Activated naive CD4-positive, alpha-beta T cell treated with anti-CD3 and anti-CD28 coated beads, Interleukin-2, amount 50 U/mL, for 72 hours (primary cell): ENCODE data around the gene RAMP1. TPM values are rescaled to one million over a fixed set of nuclear protein-coding genes. Genes with fewer than 3 reads are reported as not detected.

Source experiments
- ATAC-seq, 2 donors: fragments of 150-1000 bp; cut with Tn5 transposase; 2 replicates each; pipeline ENCODE4 v1.10.0; 2021; ENCODE audit warnings: mild to moderate bottlenecking in 2 of 2, moderate library complexity in 2 of 2
- DNase-seq, 2 donors: peaks; one replicate each; pipeline ENCODE4 v3.0.0; 2021 to 2022; ENCODE audit warnings: low spot score in 2 of 2
- H3K27ac Mint-ChIP-seq, 2 donors: one replicate each; pipeline ENCODE4 v1.8.0; 2022; ENCODE audit warnings: mild to moderate bottlenecking in 2 of 2, mixed read lengths in 2 of 2
- H3K36me3 Mint-ChIP-seq, 2 donors: one replicate each; pipeline ENCODE4 v1.8.0; 2022; ENCODE audit warnings: mixed read lengths in 2 of 2
- H3K9me3 Mint-ChIP-seq, 2 donors: one replicate each; pipeline ENCODE4 v1.8.0; 2022; ENCODE audit warnings: mixed read lengths in 2 of 2
- total RNA-seq, 2 donors: library from RNA; stranded (reverse); gene quantifications; one replicate each; pipeline ENCODE4 v1.2.3, GENCODE V29; 2022

Gene RAMP1
- total RNA-seq, 2 donors from 2014 or later: 0.47 TPM; not detected in 1

DNA sequence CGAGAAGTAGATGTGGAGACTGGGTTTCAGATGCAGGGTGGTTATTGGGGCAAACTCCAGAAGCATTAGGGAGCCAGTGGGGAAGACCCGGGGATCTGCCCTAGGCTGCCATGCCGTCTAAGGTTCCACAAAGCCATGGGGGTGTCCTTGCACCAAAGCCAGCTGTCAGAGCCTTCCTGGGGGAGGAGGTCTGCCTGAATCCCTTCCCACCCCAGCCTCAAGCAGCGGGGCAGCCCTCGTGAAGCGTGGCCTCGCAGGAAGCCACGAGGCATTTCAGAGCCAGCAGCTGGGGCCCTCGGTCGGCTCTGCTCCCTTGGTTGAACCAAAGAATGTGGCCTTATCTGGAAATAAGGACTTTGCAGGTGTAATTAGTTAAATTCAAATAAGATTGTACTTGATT is 56.2 kb downstream of the RAMP1 start:
- ATAC-seq (no peak), DNase-seq (no peak)
- Mint-ChIP-seq H3K9me3 (peaks cover 2 to 4% of the 10 kb centered on the region in 2 donors), H3K36me3 (no peaks in the 10 kb centered on the region), H3K27ac (peak overlapping the region in 1 of 2 donors; percentile 3)

DNA sequence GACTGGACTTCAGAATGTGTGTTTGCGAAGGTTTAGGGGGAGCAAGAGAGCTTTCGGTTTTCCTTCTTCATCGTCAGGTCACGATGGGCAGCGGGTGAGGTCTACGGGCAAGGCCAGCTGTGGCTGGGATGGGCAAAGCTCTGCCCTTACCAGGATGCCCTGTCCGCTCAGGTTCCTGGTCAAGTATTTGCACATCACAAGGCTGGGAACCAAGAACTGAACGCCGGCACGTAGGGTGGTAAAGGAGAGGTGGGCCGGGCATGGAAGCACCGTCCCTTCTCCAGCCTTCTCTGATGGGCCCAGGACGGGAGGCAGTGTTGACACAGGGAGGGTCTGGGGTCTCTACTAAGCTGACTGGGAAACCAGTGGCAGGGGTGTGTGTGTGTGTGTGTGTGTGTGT is 56.9 kb downstream of the RAMP1 start:
- Mint-ChIP-seq H3K27ac (no peak overlapping the region), H3K9me3 (no peaks in the 10 kb centered on the region), H3K36me3 (no peaks in the 10 kb centered on the region)
- ATAC-seq (no peak), DNase-seq (no peak)

DNA sequence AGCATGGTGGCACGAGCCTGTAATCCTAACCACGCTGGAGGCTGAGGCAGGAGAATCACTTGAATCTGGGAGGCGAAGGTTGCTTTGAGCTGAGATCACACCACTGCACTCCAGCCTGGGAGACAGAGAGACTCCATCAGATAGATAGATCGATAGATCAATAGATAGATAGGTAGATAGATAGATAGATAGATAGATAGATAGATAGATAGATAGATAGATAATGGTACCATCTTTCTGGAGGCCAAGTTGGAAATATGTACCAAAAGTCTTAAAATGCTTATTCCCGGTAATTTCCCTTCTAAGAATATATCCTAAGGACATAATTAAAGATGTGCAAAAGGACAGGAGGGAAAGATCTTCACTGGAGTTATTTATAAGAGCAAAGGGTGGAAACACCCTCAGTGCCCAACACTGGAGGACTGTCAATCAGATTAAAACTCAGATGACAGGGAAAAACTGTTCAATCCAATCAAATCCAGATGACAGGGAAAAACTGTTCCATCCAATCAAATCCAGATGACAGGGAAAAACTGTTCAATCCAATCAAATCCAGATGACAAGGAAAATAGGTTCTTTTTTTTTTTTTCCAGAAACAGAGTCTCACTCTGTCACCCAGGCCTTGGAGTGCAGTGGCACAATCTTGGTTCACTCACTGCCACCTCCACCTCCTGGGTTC is 58.4 kb downstream of the RAMP1 start:
- no peak for DNase-seq
- Mint-ChIP-seq H3K9me3 (no peaks in the 10 kb centered on the region), H3K27ac (no peak overlapping the region), H3K36me3 (no peaks in the 10 kb centered on the region)
- ATAC-seq: no peak

DNA sequence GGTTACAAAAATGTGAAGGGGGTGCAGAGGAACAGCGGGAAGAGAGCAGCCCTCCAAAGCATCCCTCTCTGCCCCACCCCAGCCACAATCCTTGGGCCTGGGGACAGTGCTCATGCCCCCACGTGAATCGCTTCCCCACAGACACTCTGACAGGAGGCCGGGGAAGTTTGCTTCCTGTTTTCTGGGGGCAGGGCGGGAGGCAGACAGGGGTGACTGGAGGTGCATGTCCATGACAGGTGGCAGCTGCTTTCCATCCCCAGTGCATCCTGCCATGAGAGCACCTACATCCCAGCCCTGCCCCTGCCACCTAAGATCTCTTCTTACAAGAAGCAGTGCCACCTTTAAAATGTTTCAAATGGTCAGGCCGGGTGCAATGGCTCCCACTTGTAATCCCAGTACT is 60.2 kb downstream of the RAMP1 start:
- ATAC-seq: no peak
- Mint-ChIP-seq H3K27ac (no peak overlapping the region), H3K9me3 (peaks cover 0 to 4% of the 10 kb centered on the region in 2 donors), H3K36me3 (no peaks in the 10 kb centered on the region)
- DNase-seq: no peak

DNA sequence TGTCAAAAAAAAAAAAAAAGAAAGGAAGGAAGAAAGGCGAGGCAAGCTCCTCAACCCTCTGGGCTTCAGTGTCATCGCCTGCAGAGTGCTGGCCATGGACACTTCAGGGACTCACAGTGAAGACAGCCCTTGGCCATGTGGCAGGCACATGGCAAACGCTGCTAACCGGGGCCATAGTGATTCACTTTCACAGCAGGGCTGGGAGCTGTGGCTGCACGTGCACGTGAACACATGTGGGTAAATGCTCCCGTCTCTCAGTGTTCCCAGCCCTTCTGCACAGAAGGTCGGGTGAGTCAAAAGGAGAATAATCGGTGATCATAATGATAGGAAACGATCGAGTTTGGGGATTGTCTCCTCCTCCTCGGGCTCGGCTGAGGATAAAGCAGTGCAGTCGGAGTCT is 61.2 kb downstream of the RAMP1 start:
- Mint-ChIP-seq H3K9me3 (peaks cover 0 to 4% of the 10 kb centered on the region in 2 donors), H3K36me3 (no peaks in the 10 kb centered on the region), H3K27ac (no peak overlapping the region)
- DNase-seq (no peak), ATAC-seq (peak in 1 of 2 donors; percentile 21)

DNA sequence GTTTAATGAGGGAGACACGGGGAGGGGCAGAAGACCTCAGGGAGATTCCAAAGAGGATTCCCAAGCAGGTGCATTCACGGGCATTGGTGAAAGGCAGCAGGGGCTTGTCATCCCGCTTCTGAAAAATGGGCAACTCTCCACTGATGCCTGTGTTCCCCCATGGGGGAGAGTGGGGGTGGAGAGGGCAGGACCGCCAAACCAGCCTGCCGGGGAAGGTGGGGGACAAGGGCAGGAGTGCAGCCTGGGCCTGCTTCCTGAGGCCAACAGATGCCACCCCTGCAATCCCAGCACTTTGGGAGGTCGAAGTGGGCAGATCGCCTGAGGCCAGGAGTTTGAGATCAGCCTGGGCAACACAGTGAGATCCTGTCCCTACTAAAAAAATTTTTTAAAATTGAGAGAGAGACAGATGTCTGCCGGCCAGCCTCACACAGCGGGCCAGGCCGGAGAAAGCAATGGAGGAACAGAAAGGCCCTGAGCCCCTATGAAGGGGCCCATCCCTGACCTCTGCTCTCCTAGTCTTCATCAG is 62.6 kb downstream of the RAMP1 start:
- DNase-seq: no peak
- Mint-ChIP-seq H3K36me3 (no peaks in the 10 kb centered on the region), H3K27ac (peak overlapping the region in 1 of 2 donors; percentile 75), H3K9me3 (peaks cover 0 to 4% of the 10 kb centered on the region in 2 donors)
- ATAC-seq: no peak

DNA sequence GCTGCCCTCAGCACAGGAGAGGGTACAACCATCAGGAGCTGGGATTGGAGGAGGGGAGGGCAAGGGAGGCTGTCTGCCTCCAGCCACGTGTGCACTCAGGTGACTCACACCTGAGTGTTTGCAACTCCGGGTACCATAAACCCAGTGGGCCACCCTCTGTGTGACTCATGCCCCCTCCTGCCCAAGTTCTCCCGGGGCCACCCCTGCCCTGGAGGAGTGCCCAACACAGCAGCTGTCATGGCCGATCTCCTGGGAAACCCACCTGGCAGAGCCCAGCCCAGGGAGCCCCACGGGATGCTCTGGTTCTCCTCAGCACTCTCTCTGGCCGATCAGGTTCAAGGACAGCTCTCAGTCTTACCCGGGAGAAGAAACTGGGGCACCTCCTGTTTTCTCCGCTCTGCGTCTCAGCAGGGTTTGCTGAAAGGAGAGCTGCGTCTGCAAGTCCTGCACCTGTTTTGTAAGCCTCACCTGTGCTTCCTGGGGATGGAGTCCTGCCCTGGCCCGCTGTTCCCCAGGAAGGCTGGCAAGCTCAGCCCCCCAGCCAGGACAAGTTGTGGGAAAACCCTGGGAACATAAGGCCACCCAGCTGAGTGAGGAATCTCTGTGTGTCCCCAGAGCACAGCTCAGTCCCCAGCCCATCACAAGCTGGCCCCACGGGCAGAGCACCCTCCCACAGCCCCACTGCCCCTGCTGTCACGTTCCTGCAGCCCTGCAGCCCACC is 63.4 kb downstream of the RAMP1 start:
- peak in 1 of 2 donors; percentile 77 for ATAC-seq
- DNase-seq: no peak
- peaks cover 2% of the 10 kb centered on the region in 2 donors for H3K36me3 Mint-ChIP-seq
- H3K27ac Mint-ChIP-seq: peak overlapping the region in 1 of 2 donors; percentile 75
- H3K9me3 Mint-ChIP-seq: peaks cover 1 to 6% of the 10 kb centered on the region in 2 donors

DNA sequence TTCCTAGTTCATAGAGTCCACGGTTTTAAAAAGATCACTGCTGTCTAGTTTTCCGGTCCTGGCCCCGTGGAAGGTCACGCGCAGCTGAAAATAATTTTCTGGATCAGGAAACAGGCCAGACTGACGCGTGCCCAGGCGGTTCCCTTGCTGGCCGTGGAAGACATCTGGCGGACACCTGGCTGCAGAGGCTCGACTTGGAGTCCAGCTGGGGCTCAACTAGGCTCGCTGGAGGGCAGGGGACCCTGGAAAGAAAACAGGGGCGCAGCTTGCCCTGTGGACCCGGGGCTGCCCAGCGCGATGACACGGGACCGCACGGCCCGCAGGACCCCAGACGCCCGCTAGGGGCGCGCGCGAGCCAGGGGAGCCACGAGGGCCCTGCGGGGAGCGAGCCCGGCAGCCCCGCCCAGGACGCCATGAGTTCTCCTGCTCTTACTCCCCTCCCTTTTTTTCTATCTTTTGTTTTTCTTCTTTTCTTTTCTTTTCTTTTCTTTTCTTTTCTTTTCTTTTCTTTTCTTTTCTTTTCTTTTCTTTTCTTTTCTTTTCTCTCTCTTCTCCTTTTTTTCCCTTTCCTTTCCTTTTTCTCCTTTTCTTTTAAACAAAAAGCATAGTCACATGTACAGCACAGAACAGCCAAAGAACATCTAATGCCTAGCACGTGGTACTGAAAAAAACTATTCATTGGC is 64.2 kb downstream of the RAMP1 start:
- ATAC-seq (peak; percentile 88 to 96), DNase-seq (peak; percentile 84 to 90)

DNA sequence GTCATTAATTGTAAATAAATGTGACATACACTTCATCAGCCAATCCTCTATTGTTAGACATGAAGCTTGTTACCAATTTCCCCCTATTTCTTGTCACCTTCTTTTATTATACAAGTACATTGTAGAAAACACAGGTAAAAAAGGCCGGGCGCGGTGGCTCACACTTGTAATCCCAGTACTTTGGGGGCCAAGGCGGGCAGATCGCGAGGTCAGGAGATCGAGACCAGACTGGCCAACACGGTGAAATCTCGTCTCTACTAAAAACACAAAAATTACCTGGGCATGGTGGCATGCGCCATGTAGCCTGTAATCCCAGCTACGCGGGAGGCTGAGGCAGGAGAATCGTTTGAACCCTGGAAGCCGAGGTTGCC is 64.7 kb downstream of the RAMP1 start:
- peak overlapping the region in 1 of 2 donors; percentile 75 for H3K27ac Mint-ChIP-seq
- peaks cover 4 to 9% of the 10 kb centered on the region in 2 donors for H3K36me3 Mint-ChIP-seq
- peaks cover 3 to 8% of the 10 kb centered on the region in 2 donors for H3K9me3 Mint-ChIP-seq
- DNase-seq (no peak), ATAC-seq (no peak)

More for the DNA sequence above, 64.2 kb downstream of the RAMP1 start:
- Mint-ChIP-seq H3K36me3 (peaks cover 4 to 6% of the 10 kb centered on the region in 2 donors), H3K9me3 (peaks cover 3 to 8% of the 10 kb centered on the region in 2 donors), H3K27ac (peak overlapping the region in 1 of 2 donors; percentile 75)

DNA sequence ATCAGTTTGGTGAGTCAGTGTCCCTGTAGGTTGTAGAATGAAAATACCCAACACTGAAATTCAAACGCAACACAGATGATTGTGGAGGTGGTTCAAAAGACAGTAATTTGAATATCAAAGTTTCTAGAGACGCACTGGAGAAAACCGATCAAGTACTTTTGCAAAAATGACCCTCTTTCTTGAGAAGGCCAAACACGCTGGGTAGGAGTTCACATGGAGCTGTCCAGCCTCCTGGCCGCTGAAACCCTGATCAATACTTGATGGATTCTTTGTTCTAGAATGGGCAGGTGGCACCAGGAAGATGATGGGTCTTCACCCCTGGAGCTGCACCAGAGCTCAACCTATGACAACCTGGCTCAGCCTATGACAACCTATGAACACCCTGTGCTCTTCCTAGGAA is 67.7 kb downstream of the RAMP1 start:
- ATAC-seq (no peak), DNase-seq (no peak)
- Mint-ChIP-seq H3K9me3 (peaks cover 3 to 20% of the 10 kb centered on the region in 2 donors), H3K27ac (peak overlapping the region in 1 of 2 donors; percentile 29), H3K36me3 (peaks cover 4 to 23% of the 10 kb centered on the region in 2 donors)

DNA sequence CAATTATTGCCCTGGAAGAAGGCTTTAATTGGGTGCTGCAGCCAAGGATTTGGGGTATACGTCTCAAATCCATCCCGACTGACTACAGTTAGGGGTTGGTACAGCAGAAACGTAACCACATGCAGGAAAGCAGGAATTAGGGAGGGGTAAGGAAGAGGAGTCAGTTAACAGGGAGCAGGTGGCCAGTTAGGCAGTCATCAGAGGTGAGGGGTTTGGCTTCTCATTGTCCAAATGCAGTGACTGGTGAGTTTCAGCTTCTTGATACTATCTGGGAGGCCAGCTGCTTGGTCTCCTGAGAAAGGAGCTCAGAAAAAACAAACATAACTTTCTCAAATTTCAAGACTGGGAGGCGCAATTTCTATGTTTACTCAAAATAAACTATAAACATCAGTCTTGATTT is 68.6 kb downstream of the RAMP1 start:
- ATAC-seq: no peak

DNA sequence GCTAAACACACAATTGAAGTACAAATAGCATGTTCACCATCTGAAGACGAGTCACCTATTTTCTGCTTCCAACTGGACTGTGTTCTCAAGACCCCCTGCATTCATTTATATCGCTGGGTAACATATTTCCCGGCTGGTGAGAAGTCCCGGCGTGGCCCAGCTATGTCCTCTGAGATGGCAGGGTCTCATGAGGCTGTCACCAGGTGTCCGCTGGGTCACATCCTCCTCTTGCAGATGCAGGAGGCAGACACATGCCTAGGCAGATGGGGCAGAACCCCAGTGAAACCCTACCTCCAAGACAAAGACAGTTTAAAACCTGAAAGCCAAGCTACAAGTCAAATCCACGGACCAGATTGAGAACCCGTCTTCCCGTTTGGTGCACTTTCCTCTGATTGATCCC is 70.6 kb downstream of the RAMP1 start:
- DNase-seq: no peak
- Mint-ChIP-seq H3K27ac (peak overlapping the region in 1 of 2 donors; percentile 13), H3K9me3 (peaks cover 3 to 16% of the 10 kb centered on the region in 2 donors), H3K36me3 (peaks cover 4 to 23% of the 10 kb centered on the region in 2 donors)
- ATAC-seq: no peak

More for the DNA sequence above, 68.6 kb downstream of the RAMP1 start:
- Mint-ChIP-seq H3K9me3 (peaks cover 3 to 20% of the 10 kb centered on the region in 2 donors), H3K36me3 (peaks cover 4 to 23% of the 10 kb centered on the region in 2 donors), H3K27ac (no peak overlapping the region)
- no peak for DNase-seq

DNA sequence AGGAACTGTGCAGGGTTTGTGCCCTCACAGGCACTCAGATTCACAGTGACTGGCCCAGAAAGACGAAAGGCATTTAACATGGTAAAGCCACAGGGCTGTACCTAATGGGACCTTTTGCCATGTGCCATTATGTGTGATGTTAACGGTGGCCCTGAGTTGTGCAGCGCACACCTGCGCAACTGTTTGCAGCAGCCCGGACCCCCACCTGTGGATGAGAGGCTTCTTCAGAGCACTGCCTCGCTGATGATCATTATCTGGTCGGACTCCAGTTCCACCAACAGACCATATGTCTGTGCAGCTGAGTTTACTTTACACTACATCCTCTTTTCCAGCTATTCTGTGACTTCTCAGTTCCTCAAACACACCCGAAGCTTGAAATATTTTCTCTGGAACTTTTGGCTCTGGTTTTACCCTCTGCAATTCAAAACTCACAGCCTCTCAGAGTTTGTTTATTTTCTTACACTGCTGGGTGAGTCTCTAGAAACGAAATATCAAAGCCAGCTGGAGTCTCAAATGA is 71.8 kb downstream of the RAMP1 start:
- ATAC-seq (no peak), DNase-seq (no peak)
- H3K9me3 Mint-ChIP-seq: peaks cover 3 to 16% of the 10 kb centered on the region in 2 donors
- H3K36me3 Mint-ChIP-seq: peaks cover 4 to 23% of the 10 kb centered on the region in 2 donors
- no peak overlapping the region for H3K27ac Mint-ChIP-seq

DNA sequence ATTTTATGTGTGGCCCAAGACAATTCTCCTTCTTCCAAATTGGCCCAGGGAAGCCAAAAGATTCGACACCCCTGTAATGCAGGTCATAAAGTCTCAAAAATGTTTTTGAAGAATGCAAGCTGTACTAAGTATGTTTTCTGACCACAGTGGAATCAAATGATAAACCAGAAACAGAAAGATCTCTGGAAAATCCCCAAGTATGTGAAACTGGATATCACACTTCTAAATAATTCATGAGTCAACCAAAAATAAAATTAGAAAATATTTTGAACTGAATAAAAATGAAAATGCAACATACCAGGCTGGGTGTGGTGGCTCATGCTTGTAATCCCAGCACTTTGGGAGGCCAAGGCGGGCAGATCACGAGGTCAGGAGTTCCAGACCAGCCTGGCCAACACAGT is 73.3 kb downstream of the RAMP1 start:
- Mint-ChIP-seq H3K36me3 (peaks cover 2 to 21% of the 10 kb centered on the region in 2 donors), H3K9me3 (peaks cover 3 to 15% of the 10 kb centered on the region in 2 donors), H3K27ac (no peak overlapping the region)
- ATAC-seq (peak; percentile 41 to 77), DNase-seq (no peak)

DNA sequence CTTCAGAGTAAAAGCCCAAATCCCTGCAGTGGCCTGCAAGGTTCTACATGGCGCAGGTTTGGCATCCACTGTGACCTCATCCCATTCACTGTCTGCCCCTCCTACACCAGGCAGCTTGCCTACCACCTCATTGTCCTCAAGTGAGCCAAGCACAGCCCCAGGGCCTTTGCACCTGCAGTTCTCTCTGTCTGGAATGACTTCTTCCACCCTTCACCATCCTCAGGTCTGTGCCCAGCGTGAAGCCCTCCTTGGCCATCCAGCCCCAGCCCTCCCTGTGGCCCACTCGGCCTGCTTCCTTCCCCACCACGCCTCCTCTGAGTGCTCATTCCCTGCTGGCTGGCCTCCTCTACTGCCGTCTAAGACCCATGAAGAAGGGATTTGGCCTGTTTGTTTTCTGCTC is 74.8 kb downstream of the RAMP1 start:
- peak overlapping the region in 1 of 2 donors; percentile 20 for H3K27ac Mint-ChIP-seq

DNA sequence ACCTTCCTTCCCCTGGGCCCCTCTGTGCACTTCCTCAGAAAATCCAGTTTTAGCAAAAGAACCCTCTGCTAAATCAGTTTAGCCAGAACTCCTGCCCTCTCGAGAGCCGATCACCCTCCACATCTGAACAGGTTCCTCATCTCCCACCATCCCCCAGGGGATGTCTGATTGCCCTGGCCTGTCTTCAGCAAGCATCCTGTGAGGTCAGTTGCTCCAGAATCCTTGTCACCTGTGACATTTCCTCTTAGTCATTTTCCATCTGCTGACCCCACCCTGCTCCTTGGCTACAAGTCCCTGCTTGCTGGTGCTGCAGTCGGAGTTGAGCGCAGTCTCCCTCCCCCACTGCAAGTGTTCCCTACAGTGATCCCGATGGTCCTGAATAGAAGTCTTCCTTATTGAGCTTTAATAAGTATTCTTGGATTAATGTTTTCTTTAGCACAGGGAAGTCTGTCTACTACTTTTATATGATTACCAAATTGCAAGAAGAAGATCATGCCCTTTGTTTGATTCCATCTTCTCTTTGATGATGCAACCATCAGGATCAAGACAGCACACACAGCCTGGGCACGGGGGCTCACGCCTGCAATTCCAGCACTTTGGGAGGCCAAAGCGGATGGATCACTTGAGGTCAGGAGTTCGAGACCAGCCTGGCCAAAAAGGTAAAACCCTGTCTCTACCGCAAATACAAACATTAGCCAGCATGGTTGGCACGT is 76.5 kb downstream of the RAMP1 start:
- ATAC-seq (no peak), DNase-seq (no peak)
- Mint-ChIP-seq H3K27ac (no peak overlapping the region), H3K36me3 (peaks cover 5 to 11% of the 10 kb centered on the region in 2 donors), H3K9me3 (peaks cover 7 to 10% of the 10 kb centered on the region in 2 donors)

More for the DNA sequence above, 74.8 kb downstream of the RAMP1 start:
- DNase-seq (no peak), ATAC-seq (no peak)
- H3K36me3 Mint-ChIP-seq: peaks cover 0 to 14% of the 10 kb centered on the region in 2 donors
- H3K9me3 Mint-ChIP-seq: peaks cover 0 to 12% of the 10 kb centered on the region in 2 donors
